Measurements from ENCODE around the gene ARG2. TPM values are rescaled to one million over a fixed set of nuclear protein-coding genes. Genes with fewer than 3 reads are reported as not detected.
"Not testable (repeated sequence)": the region's sequence is repeated elsewhere in the genome, so short reads cannot be mapped to it uniquely, and the experiment has no call there.

The ARG2 gene
- total RNA-seq, 2 donors from 2014 or later = 5.1 to 5.2 TPM

- H3K9me3 ChIP-seq (ENCODE audit: control insufficient read depth, low read length, poor library complexity, severe bottlenecking) = no peaks in the 10 kb centered on the region
- DNase-seq (no peak), ATAC-seq (no peak)
- Mint-ChIP-seq H3K4me1 (no peaks in the 10 kb centered on the region), H3K4me3 (no peak overlapping the region), H3K27me3 (no peaks in the 10 kb centered on the region), H3K27ac (no peak overlapping the region), H3K36me3 (ENCODE audit: low read depth) (no peaks in the 10 kb centered on the region)
Observed at GRCh38 chr14:67579040-67579439, 40.7 kb upstream of the ARG2 start.

- H3K4me1 Mint-ChIP-seq = no peaks in the 10 kb centered on the region
- H3K27ac Mint-ChIP-seq = no peak overlapping the region
- DNase-seq = no peak
- H3K9me3 ChIP-seq (ENCODE audit: control insufficient read depth, low read length, poor library complexity, severe bottlenecking) = no peaks in the 10 kb centered on the region
- H3K27me3 Mint-ChIP-seq = no peaks in the 10 kb centered on the region
- H3K4me3 Mint-ChIP-seq = no peak overlapping the region
- H3K36me3 Mint-ChIP-seq (ENCODE audit: low read depth) = no peaks in the 10 kb centered on the region
- ATAC-seq = no peak
Observed at GRCh38 chr14:67579636-67580035, 40.1 kb upstream of the ARG2 start.

GRCh38 chr14:67580336-67581171 is 39.2 kb upstream of the ARG2 start:
- ATAC-seq = no peak
- no peak overlapping the region for H3K4me3 Mint-ChIP-seq
- no peaks in the 10 kb centered on the region for H3K27me3 Mint-ChIP-seq
- peak overlapping the region; percentile 67 for H3K27ac Mint-ChIP-seq
- H3K4me1 Mint-ChIP-seq = no peaks in the 10 kb centered on the region
- H3K9me3 ChIP-seq (ENCODE audit: control insufficient read depth, low read length, poor library complexity, severe bottlenecking) = no peaks in the 10 kb centered on the region
- H3K36me3 Mint-ChIP-seq (ENCODE audit: low read depth) = no peaks in the 10 kb centered on the region
- no peak for DNase-seq

- Mint-ChIP-seq H3K27ac (no peak overlapping the region), H3K4me3 (no peak overlapping the region), H3K36me3 (ENCODE audit: low read depth) (no peaks in the 10 kb centered on the region), H3K4me1 (peaks cover 4% of the 10 kb centered on the region), H3K27me3 (no peaks in the 10 kb centered on the region)
- ATAC-seq (no peak), DNase-seq (no peak)
- H3K9me3 ChIP-seq (ENCODE audit: control insufficient read depth, low read length, poor library complexity, severe bottlenecking) = no peaks in the 10 kb centered on the region
Observed at GRCh38 chr14:67581643-67582042, 38.1 kb upstream of the ARG2 start.

GRCh38 chr14:67582061-67582460 is 37.7 kb upstream of the ARG2 start:
- Mint-ChIP-seq H3K4me3 (no peak overlapping the region), H3K27ac (no peak overlapping the region), H3K27me3 (no peaks in the 10 kb centered on the region), H3K4me1 (peaks cover 4% of the 10 kb centered on the region), H3K36me3 (ENCODE audit: low read depth) (no peaks in the 10 kb centered on the region)
- DNase-seq (no peak), ATAC-seq (no peak)
- no peaks in the 10 kb centered on the region for H3K9me3 ChIP-seq (ENCODE audit: control insufficient read depth, low read length, poor library complexity, severe bottlenecking)

- Mint-ChIP-seq H3K27me3 (no peaks in the 10 kb centered on the region), H3K4me3 (no peak overlapping the region), H3K36me3 (ENCODE audit: low read depth) (no peaks in the 10 kb centered on the region), H3K4me1 (peaks cover 4% of the 10 kb centered on the region), H3K27ac (no peak overlapping the region)
- H3K9me3 ChIP-seq (ENCODE audit: control insufficient read depth, low read length, poor library complexity, severe bottlenecking) = no peaks in the 10 kb centered on the region
- no peak for DNase-seq
- peak; percentile 72 for ATAC-seq
Observed at GRCh38 chr14:67583711-67584644, 35.7 kb upstream of the ARG2 start.

GRCh38 chr14:67584978-67585377 is 34.7 kb upstream of the ARG2 start:
- no peaks in the 10 kb centered on the region for H3K9me3 ChIP-seq (ENCODE audit: control insufficient read depth, low read length, poor library complexity, severe bottlenecking)
- no peak for DNase-seq
- Mint-ChIP-seq H3K4me1 (peaks cover 5% of the 10 kb centered on the region), H3K36me3 (ENCODE audit: low read depth) (no peaks in the 10 kb centered on the region), H3K27ac (no peak overlapping the region), H3K4me3 (no peak overlapping the region), H3K27me3 (no peaks in the 10 kb centered on the region)
- no peak for ATAC-seq

GRCh38 chr14:67586369-67586768 is 33.4 kb upstream of the ARG2 start:
- H3K4me1 Mint-ChIP-seq = peaks cover 5% of the 10 kb centered on the region
- DNase-seq = no peak
- no peaks in the 10 kb centered on the region for H3K36me3 Mint-ChIP-seq (ENCODE audit: low read depth)
- no peaks in the 10 kb centered on the region for H3K27me3 Mint-ChIP-seq
- no peak for ATAC-seq
- H3K27ac Mint-ChIP-seq = peak overlapping the region; percentile 82
- H3K9me3 ChIP-seq (ENCODE audit: control insufficient read depth, low read length, poor library complexity, severe bottlenecking) = no peaks in the 10 kb centered on the region
- no peak overlapping the region for H3K4me3 Mint-ChIP-seq

- H3K9me3 ChIP-seq (ENCODE audit: control insufficient read depth, low read length, poor library complexity, severe bottlenecking) = no peaks in the 10 kb centered on the region
- DNase-seq (no peak), ATAC-seq (no peak)
- H3K4me3 Mint-ChIP-seq = no peak overlapping the region
- H3K27ac Mint-ChIP-seq = no peak overlapping the region
- H3K27me3 Mint-ChIP-seq = no peaks in the 10 kb centered on the region
- no peaks in the 10 kb centered on the region for H3K36me3 Mint-ChIP-seq (ENCODE audit: low read depth)
- peaks cover 5% of the 10 kb centered on the region for H3K4me1 Mint-ChIP-seq
Observed at GRCh38 chr14:67589204-67589770, 30.4 kb upstream of the ARG2 start.

GRCh38 chr14:67593650-67594049 is 26.1 kb upstream of the ARG2 start:
- not testable (repeated sequence) for H3K27me3 Mint-ChIP-seq; H3K36me3 Mint-ChIP-seq (ENCODE audit: low read depth); DNase-seq; ATAC-seq; H3K27ac Mint-ChIP-seq; H3K9me3 ChIP-seq (ENCODE audit: control insufficient read depth, low read length, poor library complexity, severe bottlenecking); H3K4me3 Mint-ChIP-seq
- peaks cover 21% of the 10 kb centered on the region for H3K4me1 Mint-ChIP-seq

GRCh38 chr14:67595392-67595791 is 24.3 kb upstream of the ARG2 start:
- Mint-ChIP-seq H3K27ac (no peak overlapping the region), H3K36me3 (ENCODE audit: low read depth) (no peaks in the 10 kb centered on the region), H3K4me3 (no peak overlapping the region), H3K4me1 (peaks cover 31% of the 10 kb centered on the region), H3K27me3 (no peaks in the 10 kb centered on the region)
- no peak for DNase-seq
- H3K9me3 ChIP-seq (ENCODE audit: control insufficient read depth, low read length, poor library complexity, severe bottlenecking) = no peaks in the 10 kb centered on the region
- no peak for ATAC-seq

GRCh38 chr14:67599698-67600561 is 19.8 kb upstream of the ARG2 start, which contains the start of gene PIGH:
Gene PIGH (minus strand): TSS chr14:67600268. CDS start chr14:67600203, 65 bp downstream.
- no peaks in the 10 kb centered on the region for H3K36me3 Mint-ChIP-seq (ENCODE audit: low read depth)
- peak within 1 kb of the TSS; percentile 90 for H3K27ac Mint-ChIP-seq
- H3K4me3 Mint-ChIP-seq = peak within 1 kb of the TSS; percentile 96
- DNase-seq (peak; percentile 90 to 91 (median 90)), ATAC-seq (peak; percentile 97)
- peaks cover 31% of the 10 kb centered on the region for H3K4me1 Mint-ChIP-seq
- peaks cover 2% of the 10 kb centered on the region for H3K27me3 Mint-ChIP-seq
- H3K9me3 ChIP-seq (ENCODE audit: control insufficient read depth, low read length, poor library complexity, severe bottlenecking) = no peaks in the 10 kb centered on the region
